UCSD-AML1 (cell line): Measurements from ENCODE around the gene PRR20B.
"Not testable (repeated sequence)": the region's sequence is repeated elsewhere in the genome, so short reads cannot be mapped to it uniquely, and the experiment has no call there.

Source experiments
- DNase-seq: peaks from one replicate; lab custom pipeline; 2025; ENCODE audit not compliant: unreplicated experiment; lab: John Stamatoyannopoulos, UW

Gene PRR20B

GRCh38 chr13:57147188-57147587 lies at the start of gene PRR20B:
TSS of gene PRR20B (plus strand) at chr13:57147488. CDS start at chr13:57147875, 387 bp downstream.
- not testable (repeated sequence) for DNase-seq

DNA sequence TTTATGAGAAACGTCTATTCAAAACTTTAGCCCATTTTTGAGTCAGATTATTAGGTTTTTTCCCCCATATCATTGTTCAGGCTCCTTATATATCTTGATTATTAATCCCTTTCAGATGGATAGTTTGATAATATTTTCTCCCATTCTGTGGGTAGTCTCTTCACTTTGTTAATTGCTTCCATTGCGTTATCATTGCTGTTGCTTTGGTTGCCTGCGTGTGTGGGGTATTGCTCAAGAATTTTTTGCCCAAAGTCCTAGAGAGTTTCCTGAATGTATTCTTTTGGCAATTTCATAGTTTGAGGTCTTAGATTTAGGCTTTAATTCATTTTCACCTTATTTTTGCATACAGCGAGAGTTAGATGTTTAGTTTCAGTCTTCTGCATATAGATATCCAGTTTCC lies 32.3 kb upstream of the PRR20B start:
- no peak for DNase-seq

GRCh38 chr13:57123681-57124080 lies 23.6 kb upstream of the PRR20B start:
- no peak for DNase-seq

- DNase-seq = no peak
Observed at GRCh38 chr13:57128909-57129308, 18.4 kb upstream of the PRR20B start.

- no peak for DNase-seq
Observed at GRCh38 chr13:57136093-57136492, 11.2 kb upstream of the PRR20B start.

- no peak for DNase-seq
Observed at GRCh38 chr13:57137585-57137984, 9.7 kb upstream of the PRR20B start.

GRCh38 chr13:57138988-57139387 lies 8.3 kb upstream of the PRR20B start:
- no peak for DNase-seq

DNA sequence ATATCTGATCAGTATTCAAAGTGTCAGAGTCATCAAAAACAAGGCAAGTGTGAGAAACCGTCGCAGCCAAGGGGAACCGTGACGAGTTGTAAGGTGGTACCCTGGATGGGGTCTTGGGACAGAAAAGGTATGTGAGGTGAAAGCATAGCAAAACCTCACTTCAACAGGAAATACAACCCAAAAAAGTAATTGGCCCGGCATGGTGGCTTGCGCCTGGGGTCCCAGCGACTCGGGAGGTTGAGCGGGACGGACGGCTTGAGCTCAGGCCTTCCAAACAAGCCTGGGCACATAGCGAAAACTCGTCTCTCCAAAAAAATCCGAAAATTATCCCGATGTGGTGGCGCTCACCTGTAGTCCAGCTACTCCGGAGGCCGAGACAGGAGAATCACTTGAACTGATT lies 7.5 kb upstream of the PRR20B start:
- not testable (repeated sequence) for DNase-seq

DNA sequence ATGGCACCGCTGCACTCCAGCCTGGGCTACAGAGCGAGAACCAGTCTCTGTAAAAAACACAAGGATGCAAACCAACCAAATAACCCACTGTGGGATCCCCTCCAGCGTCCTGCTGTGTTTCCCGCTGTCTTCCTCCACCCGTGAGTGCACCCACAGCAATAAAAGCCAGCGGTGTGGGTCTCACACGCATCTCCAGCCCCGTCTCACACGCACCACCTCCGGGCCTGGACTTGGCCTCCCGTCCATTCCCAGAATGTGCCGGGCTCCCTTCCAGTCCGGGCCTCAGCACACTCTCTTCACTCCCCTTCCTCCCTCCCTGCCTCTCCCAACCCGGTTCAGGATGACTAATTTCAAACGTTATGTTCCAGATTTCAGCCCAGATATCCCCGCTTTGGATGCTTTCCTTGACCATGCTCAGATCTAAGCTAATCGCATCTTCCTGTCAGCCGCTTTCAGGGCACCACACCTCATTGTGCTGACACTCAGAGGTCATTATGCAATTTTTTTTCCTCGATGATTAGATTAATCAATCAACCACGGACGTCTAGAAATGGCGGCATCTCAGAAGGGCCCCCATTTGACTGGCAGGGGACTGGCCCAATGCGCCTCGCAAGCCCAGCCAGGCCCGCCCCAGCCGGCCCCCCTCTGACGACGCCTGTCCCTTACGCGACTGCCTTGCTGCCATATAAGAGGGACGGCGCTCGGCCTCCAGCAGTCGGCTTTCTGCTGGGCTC lies 6.9 kb upstream of the PRR20B start, which contains the start of gene PRR20A:
Gene PRR20A (plus strand): TSS at position 684 of the 734 bp plus-strand sequence. CDS start 387 bp downstream, outside the sequence.
- DNase-seq = not testable (repeated sequence)

GRCh38 chr13:57148106-57148505 lies 818 bp downstream of the PRR20B start:
- DNase-seq = not testable (repeated sequence)

- not testable (repeated sequence) for DNase-seq
Observed at GRCh38 chr13:57153761-57154160, 6.5 kb downstream of the PRR20B start, which contains the start of gene PRR20C. TSS of gene PRR20C (plus strand) at chr13:57154061. CDS start at chr13:57154448, 387 bp downstream.

DNA sequence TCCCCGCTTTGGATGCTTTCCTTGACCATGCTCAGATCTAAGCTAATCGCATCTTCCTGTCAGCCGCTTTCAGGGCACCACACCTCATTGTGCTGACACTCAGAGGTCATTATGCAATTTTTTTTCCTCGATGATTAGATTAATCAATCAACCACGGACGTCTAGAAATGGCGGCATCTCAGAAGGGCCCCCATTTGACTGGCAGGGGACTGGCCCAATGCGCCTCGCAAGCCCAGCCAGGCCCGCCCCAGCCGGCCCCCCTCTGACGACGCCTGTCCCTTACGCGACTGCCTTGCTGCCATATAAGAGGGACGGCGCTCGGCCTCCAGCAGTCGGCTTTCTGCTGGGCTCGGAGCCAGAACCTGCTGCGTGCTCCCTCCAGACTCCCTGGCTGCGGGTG lies 13.0 kb downstream of the PRR20B start, which contains the start of gene PRR20D:
Gene PRR20D (plus strand): TSS at position 301 of the 400 bp plus-strand sequence. CDS start 387 bp downstream, outside the sequence.
- DNase-seq = not testable (repeated sequence)

GRCh38 chr13:57166897-57167296 lies 19.6 kb downstream of the PRR20B start, which contains the start of gene PRR20E:
TSS of gene PRR20E (plus strand) at chr13:57167197. CDS start at chr13:57167584, 387 bp downstream.
- DNase-seq = not testable (repeated sequence)

GRCh38 chr13:57191667-57192066 lies 44.4 kb downstream of the PRR20B start:
- no peak for DNase-seq
